Posterior cingulate gyrus (tissue), 11 donors: ENCODE measurements around the gene CASP10.
"Not testable (repeated sequence)": the region's sequence is repeated elsewhere in the genome, so short reads cannot be mapped to it uniquely, and the experiment has no call there.

Source experiments
- DNase-seq, 10 donors: peaks; one replicate each; pipeline versions ENCODE4 v3.0.0 to v3.0.0-alpha.2; 2020 to 2021; ENCODE audit warnings: mixed read lengths in 3 of 10
- intact Hi-C: fragments of 100-400 bp; cut with DNase I; formaldehyde crosslinking; loops from one replicate; pipeline ENCODE4 v1.15.1; 2023

The CASP10 gene

DNA sequence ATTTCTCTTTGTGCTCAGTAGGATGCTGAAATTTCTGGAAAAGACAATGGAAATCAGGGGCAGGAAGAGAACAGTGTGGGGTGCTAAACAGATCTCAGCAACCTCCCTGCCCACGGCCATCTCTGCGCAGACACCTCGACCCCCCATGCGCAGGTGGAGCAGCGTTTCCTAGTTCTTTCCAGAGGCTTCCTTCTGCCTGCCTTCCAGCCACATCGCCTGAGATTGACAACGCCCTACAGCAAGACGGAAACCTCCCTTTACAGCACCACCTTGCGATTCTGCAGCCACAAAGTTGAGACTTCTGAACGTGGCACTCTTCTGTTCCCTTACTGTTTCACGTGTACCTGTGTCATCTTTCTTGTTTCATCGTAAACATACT lies 46.0 kb downstream of the CASP10 start:
- intact Hi-C loops = no loop called here
- DNase-seq = no peak

DNA sequence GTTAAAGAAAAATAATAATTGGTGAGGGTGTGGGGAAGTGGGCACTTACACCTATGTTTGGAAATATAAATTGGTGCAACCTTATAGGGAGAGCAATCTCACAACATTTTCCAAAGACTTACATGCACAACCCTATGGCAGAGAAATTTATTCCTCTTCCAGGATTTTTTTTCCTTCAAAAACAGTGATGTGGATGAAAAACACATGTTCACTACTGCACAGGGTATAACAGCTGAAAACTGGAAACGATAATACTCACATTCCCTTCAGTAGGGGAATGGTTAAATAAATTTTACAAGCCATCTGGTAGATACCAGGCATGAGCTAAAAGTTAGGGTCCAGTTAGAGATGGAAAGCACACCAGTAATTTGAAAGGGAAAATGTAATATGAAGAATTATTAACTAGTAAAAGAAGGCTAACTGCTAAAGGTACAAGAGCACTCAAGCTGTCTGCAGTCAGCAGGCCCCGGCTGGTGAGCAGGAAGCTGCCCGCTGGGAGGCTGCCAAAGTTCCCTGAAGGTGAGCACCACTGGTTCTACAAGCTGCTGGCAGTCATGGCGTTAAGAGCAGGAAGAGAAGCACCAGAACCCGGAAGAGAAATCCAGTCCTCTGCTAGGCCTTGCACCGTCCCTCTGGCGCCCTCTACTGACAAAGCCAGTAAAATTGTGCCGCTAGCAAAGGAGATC lies 49.0 kb downstream of the CASP10 start:
- peak in 7 of 10 donors; percentile 16 to 89 (median 49) for DNase-seq
- intact Hi-C loops = no loop called here

DNA sequence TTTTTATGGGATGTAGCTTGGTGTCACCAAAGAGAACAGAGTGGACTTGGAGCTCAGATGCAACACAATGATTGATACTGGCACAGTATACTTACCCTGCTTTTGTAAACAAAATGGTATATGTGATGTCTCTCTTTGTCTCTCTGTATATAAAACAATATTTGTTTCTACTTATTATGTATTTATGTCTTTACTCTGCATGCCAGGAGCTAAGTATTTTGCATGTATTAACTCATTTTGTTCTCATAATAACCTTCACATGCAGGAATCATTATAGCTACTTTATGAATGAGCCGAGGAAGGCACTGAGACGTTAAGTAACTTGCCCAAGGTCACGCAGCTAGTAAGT lies 49.5 kb downstream of the CASP10 start:
- no peak for DNase-seq
- intact Hi-C loops = no loop called here

DNA sequence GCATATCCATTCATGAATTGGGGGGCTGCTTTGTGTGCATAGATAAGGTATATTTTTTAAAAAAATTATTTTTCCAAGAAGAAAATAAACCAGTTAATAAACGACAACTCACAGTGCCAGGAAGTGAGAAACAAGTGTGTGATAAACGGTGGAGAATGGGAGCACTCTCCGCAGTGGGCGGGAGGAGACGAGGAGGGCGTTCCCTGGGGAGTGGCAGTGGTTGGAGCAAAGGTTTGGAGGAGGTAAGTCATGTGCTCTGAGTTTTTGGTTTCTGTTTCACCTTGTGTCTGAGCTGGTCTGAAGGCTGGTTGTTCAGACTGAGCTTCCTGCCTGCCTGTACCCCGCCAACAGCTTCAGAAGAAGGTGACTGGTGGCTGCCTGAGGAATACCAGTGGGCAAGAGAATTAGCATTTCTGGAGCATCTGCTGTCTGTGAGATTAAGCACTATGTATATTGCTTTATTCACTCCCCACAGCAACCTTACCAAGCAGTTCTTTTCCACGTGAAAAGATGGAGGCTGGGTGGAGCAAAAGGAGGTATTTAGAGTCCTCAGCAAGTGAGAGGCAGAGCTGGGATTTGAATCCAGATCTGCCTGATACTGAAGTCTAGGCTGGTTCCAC lies 50.4 kb downstream of the CASP10 start:
- DNase-seq = peak in 2 of 10 donors; percentile 21 to 82
- intact Hi-C loops = no loop called here

DNA sequence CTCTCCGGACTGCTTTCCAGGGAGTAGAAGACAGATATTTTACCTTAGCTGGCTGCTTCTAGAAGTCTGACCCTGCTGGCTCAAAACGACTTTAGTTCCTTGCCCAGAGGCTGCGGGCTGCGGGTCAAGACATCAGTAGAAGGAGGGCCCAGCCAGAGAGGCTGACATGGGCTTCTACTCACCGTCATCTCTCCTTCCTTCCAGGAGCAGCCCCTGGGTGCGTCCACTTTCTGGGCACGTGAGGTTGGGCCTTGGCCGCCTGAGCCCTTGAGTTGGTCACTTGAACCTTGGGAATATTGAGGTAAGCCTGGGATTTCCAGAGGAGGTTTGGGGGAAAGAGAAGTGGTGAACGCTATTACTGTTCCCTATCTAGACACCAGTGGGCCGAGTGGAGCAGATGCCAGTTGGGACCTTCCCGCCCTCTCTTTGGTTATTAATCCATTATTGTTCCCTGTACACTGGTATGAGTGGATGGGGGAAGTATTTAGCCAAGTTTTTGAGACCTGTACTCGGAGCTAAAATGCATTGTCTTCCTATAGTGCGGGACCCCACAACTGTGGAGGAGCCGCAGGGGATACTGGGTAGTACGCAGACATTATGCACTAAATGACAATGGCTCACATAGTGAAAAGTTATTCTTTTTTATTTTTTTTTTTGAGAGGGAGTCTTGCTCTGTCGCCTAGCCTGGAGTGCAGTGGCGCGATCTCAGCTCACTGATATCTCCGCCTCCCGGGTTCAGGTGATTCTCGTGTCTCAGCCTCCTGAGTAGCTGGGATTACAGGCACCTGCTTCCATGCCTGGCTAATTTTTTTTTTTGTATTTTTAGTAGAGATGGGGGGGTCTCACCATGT lies 51.1 kb downstream of the CASP10 start:
- no peak for DNase-seq
- intact Hi-C loops = no loop called here

DNA sequence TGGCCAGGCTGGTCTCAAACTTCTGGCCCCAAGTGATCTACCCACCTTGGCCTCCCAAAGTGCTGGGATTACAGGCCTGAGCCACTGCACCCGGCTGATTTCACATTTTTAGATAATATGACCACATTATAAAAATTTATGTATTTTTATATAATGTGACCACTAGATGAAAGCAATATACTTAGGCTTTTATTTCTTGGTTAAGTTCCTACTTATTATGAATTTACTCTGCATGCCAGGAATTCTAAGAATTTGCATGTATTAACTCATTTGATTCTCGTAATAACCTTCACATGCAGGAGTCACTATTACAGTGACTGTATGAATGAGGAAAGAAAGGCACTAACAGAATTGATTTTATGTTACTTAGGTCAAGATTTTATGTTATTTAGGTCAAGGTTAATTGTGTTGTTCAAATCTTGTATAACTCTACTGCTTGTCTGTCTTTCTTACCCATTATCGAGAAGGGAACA lies 51.8 kb downstream of the CASP10 start:
- no peak for DNase-seq
- intact Hi-C loops = no loop called here

DNA sequence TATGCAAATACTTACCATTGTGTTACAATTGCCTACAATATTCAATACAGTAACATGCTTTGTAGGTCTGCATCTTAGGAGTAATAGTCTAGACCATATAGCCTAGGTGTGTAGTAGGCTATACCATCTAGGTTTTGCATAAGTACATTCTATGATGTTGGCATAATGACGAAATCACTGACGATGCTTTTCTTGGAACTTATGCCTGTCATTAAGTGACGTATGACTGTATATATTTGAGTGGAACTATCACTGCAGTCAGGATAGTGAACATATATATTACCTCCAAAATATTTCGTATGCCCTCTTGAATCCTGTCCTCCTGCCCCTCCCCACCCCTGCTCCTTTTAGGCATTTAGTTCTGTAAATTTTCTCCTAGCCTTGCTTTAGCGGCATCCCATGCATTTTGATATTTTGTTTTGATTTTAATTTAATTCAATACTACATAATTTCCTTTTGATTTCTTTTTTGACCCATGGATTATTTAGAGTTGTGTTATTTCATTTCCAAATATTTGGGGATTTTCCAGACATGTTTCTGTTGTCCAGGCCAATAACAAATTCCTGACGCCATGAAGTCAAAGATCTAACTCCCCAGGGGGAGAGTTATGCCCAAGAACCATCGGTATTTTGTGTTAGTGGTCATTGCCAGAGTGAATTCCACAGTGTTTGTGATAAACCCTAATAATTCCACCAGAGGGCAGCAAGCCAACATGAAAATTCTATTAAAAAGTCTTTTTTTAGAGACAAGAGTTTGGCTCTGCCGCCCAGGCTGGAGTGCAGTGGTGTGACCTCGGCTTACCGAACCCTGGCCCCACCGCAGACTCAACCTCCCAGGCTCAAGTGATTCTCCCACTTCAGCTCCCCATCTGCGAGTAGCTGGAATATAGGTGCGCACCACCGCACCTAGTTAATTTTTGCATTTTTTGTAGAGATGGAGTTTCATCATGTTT lies 53.2 kb downstream of the CASP10 start:
- intact Hi-C loops = no loop called here
- peak in 2 of 10 donors; percentile 14 to 83 for DNase-seq

DNA sequence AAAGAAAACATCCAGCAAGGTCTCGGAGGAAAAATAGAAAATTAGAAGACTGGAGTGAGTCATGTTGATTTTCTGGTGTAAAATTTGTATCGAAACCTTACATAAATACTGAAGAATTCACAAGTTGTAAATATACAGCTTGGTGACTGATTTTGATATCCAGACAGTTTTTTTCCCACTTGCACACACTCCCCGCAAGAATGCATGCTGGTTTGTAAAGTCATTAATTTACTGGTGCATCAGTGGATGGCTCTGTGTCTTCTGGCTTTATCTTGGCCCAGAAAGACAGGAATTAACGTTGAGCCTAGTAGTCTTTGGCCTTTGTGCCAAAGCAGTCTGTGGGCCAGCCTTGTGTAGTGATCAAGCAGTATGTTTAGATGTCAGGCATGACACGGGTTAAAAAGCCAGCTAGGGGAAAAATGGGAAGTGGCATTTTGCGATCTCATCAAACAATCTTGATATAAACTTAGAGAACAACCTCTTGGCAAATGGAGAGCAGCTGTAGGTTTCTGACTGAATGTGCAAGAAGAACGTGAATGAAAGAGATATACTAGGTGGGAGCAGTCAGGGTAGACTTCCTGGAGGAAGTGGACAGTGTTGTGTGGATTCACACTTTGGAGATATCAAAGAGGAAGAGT lies 54.7 kb downstream of the CASP10 start:
- DNase-seq = no peak
- intact Hi-C loops = loop anchor here (2.0 kb wide), 1 partner anchor 127 kb away; no protein-coding TSS in a partner anchor

DNA sequence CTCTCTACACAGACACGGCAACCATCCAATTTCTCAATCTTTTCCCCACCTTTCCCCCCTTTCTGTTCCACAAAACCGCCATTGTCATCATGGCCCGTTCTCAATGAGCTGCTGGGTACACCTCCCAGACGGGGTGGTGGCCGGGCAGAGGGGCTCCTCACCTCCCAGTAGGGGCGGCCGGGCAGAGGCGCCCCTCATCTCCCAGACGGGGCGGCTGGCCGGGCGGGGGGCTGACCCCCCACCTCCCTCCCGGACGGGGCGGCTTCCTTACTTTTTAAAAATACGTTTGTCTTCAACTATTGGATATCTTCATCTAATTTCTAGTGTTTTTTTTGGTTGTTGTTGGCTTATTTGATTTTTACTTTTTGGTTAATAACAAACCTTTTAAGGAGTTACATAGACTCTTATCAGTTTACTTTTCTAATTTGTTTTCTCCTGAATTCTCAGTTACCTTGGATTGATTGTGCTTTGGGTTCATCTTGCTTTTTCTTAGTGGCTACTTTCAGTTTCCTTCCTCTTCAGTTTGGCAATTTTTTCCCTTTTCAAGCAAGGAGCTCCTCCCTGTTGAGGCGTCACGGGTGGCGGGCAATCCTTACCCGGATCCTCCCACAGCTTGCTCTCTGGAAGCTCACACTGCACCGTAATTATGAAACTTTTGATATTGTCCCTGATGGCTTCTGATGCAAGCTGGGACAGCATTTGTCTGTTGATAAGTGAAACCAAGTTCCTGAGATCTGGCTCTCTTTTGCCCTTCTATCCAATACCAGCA lies 56.4 kb downstream of the CASP10 start:
- not testable (repeated sequence) for DNase-seq
- intact Hi-C loops = loop anchor here (2.0 kb wide), 1 partner anchor 125 kb away; no protein-coding TSS in a partner anchor

DNA sequence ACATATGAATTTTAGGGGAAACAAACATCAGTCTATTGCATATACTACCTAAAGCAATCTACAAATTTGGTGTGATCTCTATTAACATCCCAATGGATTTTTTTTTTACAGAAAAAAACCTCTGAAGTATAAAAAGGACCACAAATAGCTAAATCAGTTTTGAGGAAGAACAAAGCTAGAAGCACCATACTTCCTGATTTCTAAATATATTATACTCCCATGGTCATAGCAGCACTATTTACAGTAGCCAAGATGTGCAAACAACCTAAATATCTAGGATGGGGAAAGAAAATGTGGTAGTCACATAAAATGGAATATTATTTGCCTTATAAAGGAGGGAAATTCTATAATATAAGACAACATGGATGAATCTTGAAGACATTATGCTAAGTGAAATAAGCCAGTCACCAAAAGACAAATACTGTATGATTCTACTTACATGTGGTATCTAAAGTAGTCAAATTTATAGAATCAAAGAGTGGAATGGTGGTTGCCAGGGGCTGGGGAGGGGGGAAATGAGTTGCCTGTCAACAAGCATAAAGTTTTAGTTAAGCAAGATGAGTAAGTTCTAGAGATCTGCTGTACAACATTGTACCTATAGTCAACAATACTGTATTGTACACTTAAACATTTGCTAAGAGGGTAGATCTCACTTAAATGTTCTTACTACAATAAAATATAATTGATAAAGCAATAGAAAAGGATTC lies 59.8 kb downstream of the CASP10 start:
- DNase-seq = no peak
- intact Hi-C loops = no loop called here

DNA sequence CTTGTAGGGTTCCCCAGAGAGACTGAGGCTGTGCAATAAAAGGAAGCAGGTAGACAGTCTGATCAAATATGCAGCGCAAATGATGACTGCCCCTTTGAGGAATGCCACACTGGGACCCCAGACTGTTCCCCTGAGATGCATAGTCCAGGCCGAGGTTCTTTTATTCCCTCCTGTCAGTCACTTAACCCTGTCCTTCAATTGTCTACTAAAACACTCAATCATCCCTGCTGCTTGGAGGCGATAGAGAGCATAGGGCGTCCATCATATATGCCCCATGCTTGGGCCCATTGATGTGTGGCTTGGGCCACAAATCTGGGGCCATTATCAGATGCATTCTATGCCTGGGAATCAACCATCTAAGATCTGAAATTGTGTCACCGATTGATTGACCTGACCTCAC lies 61.9 kb downstream of the CASP10 start:
- intact Hi-C loops = no loop called here
- no peak for DNase-seq

DNA sequence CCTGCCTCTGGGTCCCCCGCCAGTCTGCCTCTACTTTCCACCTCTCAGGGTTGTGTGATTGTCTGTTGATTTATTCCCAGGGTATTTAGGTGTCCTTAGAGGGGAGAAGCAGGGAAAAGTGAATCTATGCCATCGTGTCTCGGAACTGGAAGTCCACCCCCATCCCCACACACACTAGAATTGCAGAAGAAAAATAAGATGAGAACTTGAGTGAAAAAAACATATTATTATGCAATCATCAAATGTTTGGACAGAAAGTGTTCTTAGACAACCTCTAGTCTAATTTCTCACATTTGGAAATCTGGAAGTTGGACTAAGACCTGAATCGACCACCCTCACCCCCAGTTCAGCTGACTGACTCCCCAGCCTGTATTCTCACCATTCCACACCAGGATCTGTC lies 63.3 kb downstream of the CASP10 start:
- DNase-seq = no peak
- intact Hi-C loops = no loop called here

DNA sequence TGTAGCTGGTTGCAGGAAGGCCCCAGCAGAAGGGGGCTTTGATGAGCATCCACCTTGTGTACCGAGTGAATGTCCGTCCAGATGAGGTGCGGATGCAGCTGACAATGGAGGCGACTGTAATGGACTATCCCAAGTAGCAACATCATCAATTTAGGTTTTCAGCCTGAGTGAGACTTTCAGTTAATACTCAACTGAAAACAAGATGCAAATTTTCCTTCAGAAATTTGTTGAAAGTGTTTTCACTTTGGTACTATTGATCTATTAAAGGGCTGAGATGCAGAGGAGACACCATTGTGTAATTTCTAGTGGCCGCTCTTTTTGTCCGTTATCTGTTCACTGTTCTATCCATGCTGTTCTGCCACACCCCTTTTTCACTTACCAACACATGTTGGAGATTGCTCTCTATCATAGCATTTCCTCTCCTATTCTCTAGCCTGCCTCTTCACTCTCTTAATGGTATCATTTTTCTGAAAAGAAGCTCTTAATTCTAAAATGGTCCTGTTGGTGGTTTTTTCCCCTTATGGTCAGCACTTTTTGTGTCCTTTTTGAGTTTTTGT lies 65.4 kb downstream of the CASP10 start:
- DNase-seq = no peak
- intact Hi-C loops = no loop called here

DNA sequence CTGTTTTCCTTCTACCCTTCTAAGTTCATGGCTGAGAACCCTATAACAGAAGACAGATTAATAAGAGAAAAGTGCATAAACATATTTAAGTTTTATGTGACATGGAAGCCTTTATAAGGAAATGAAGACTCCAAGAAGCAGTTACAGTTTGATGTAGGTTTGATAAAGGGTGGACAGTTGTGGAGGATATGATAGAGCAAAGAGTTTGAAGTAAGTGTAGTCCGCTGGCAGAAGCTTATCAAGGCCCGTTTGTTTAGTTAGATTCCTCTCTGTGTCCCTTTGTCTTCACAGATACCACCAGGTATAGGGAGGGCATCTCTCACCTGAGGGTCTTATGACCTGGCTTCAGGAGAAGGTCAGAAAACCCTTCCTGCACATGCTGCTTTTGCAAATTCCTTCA lies 66.9 kb downstream of the CASP10 start:
- no peak for DNase-seq
- intact Hi-C loops = no loop called here

DNA sequence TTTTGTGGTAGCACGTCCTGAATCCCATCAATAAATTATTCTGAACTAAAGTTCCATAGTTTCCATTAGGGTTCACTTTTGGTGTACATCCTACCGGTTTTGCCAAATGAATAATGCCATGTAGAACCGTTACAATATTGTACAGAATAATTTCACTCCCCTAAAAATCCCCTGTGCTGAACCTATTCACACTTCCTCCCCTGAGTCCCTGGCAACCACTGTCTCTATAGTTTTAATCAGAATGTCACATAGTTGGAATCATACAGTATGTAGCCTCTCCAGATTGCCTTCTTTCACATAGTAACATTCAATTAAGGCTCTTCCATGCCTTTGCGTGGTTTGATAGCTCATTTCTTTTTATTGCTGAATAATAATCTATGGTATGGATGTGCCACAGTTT lies 67.8 kb downstream of the CASP10 start:
- no peak for DNase-seq
- intact Hi-C loops = no loop called here

DNA sequence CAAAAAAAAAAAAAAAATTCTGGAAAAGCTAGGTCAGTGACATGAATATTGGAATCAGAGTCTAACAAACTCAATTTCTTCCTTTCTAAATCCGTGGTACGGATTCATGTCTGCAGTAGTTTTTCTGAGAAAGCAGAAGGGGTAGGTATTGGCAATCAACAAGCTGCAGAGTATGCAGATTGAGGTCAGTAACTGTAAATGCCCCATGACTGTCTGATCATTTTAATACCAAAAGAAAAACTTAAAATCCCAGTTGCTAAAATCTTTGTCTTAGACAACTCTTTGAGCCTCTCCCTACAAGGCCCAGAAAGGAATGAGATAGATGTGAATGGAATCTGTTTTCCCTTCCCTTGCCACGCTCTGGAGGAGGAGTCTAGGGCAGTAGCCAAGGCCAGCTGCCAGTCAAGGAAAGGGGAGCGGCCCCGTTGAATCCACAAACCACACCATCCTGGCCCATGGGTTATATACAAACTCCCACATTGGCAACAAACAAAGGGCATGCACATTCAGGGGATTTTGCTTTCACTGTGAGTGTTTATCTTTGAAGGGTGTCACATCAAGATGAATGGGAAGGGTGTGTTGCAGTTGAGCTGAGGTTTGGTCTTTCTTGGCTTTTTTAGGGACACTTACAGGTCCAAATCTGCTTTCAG lies 71.3 kb downstream of the CASP10 start:
- DNase-seq = no peak
- intact Hi-C loops = no loop called here

DNA sequence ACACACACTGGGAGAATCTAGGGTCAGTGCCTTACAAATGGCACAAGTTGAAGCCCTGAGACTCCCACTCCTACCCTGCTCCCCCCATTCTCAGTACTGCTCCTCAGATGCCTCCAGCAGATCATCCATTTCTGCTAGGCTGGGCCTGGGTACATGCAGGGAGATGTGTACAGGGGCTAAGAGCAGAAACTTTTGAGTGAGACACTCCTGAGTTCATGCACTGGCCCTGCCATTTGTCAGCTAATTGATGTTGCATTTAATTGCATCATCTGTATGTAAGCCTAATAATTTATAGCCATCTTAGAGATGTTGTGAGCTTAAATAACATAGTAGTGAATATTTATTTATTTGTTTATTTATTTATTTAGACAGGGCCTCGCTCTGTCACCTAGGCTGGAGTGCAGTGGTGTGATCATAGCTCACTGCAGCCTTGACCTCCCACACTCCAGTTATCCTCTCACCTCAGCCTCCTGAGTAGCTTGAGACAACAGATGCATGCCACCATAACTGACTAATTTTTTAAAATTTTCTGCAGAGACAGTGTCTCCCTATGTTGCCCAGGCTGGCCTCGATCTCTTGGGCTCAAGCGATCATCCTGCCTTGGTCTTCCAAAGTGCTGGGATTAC lies 72.6 kb downstream of the CASP10 start:
- DNase-seq = no peak
- intact Hi-C loops = no loop called here
